Caki2 (cell line): ENCODE measurements around the gene SETDB2. TPM values are rescaled to one million over a fixed set of nuclear protein-coding genes. Genes with fewer than 3 reads are reported as not detected.
"Not testable (repeated sequence)": the region's sequence is repeated elsewhere in the genome, so short reads cannot be mapped to it uniquely, and the experiment has no call there.

ENCODE experiments used
- DNase-seq: peaks from one replicate; pipeline ENCODE4 v3.0.0-alpha.2; 2015; ENCODE audit warnings: low read depth
- in situ Hi-C: cut with HindIII; loops from 2 replicates; pipeline ENCODE4 v1.10.0; 2016; ENCODE audit warnings: low sequenced_read_pairs, low pct_unique_long_range_greater_than_20kb, mixed read lengths
- total RNA-seq: library from RNA; depleted of rRNA; stranded (reverse); fragments of >200 nt; shearing (Covaris generic); gene quantifications from 2 replicates; pipeline ENCODE4 v1.2.3, GENCODE V29; 2014; ENCODE audit warnings: low replicate concordance

Gene SETDB2
- total RNA-seq, 1 experiment from 2014 or later, result 2.1 TPM

DNA sequence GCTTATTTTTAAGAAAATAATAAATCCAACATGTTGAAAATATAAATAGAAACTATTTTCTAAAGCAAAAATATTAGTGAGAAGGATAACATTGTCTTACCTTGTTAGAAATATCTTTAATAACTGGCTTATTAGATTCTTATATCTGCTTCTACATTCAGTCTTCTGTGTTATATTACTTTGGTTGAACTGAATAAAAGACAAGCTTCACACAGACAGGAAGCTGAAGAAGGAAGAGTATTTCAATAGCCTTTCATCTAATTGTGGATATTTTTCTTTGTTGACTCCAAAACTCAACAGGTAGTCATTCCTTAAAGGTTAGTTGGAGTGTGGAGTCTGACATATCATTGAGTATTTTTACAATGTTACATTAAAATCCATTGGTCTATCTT, 10.9 kb downstream of the SETDB2 start:
- DNase-seq, result no peak
- in situ Hi-C loops, result no loop called here

DNA sequence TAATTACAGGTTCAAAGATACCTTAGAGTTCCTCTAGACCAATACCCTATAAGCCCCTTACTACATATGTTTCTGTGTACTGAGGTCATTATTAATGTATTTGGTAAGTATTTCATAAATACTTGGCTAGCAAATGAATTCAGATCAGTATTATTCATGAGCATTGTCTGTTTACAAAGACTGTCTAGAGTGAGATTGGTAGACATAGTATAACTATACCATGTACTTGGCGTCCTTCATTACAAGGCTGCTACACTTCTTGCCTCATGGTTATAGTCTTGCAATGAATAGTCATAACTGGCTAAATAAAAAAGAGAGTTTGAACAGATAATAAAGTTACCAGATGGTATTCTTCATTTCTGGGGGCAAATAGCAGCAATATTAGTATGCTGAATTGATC, 12.1 kb downstream of the SETDB2 start:
- no peak for DNase-seq
- in situ Hi-C loops, result no loop called here

DNA sequence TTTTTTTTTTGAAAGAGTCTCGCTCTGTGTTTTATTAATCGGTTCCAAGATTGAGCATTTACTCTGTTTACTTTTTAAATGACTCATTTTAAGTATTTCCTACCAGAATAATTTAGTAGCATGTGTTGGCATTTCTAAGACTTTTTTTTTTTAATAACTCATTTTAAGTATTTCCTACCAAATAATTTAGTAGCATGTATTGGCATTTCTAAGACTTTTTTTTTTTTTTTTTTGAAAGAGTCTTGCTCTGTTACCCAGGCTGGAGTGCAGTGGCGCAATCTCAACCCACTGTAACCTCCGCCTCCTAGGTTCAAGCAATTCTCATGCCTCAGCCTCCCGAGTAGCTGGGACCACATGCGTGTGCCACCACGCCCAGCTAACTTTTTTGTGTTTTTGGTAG, 13.1 kb downstream of the SETDB2 start:
- in situ Hi-C loops, result no loop called here
- no peak for DNase-seq

DNA sequence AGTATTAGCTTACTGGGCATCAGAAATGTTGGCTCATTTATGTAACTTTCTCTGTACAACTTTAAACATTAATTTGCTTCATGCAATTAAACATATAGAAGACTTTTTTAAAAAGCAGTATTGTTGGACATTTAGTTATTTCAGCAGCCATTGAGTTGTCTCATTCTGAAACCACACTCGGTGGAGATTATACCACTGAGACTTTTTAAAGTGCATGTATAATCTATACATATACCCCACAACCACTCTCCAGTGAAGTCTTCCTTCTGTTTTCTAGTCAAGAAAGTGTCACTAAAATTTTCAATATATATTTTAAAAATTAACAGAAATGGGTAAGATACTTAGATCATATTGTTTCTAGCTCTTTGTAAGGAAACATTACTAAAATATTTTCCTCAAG, 15.5 kb downstream of the SETDB2 start:
- in situ Hi-C loops, result no loop called here
- no peak for DNase-seq

DNA sequence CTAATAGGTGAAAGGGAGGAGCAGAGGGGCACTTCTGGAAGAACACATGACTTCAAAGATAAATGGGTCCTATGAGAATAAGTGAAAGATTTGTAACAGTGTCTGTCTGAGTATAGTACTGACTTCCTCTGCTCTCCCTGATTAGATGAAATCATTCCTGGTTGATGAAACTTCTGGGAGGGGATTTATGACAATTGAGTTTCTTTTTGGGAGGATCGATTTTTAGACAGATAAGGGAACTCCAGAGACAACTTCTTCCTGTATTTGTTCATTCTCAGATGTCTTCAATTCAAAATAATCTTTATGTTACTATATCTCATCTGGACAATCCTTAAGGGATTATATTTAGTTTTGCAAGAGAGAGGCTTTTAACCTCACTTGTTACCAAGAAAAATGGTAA, 20.0 kb downstream of the SETDB2 start:
- no peak for DNase-seq
- in situ Hi-C loops, result no loop called here

DNA sequence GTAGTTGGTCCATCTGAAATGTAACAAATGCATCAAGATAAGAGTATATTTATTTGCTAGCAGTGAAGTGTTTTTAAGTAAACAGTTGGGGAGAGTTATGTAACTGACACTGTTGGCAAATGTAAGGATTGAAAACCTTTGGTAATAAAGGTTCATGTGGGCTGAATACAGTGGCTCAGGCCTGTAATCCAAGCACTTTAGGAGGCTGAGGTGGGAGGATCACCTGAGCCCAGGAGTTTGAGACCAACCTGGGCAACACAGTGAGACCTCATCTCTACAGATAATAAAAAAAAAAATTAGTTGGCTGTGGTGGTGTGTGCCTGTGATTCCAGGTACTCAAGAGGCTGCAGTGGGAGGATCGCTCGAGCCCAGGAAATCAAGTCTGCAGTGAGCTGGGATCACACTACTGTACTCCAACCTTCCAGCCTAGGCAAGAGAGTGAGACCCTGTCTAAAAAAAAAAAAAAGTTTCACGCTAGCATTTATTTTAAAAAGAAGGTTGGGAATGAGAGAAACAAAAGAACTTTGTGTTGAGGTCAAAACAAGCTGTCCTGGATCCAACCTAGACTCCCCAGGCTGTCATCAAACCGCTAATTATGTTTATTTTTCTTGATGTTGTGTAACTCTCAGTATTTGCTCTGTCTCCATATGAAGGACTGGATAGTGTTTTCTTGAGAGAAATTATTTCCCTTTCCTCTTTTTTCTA, 20.7 kb downstream of the SETDB2 start:
- no peak for DNase-seq
- in situ Hi-C loops, result no loop called here

DNA sequence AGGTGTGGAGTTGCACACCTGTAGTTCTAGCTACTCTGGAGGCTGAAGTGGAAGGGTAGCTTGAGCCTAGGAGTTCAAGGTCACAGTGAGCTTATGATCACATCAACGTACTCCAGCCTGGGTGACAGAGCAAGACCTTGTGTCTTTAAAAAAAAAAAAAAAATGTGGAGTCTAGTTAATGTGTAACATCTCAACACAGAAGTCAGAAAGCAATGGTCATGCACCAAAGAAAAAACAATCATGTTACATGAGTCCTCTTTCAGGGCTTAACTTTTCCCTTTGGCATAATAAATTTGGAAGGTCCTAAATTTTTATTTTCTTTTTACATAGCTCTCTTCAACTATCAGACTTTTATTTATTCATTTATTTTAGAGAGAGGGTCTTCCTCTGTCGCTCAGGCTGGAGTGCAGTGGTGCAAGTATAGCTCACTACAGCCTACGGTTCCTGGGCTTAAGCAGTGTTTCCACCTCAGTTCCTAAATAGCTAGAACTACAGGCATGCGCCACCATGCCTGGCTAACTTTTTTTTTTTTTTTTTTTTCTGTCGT, 22.3 kb downstream of the SETDB2 start:
- DNase-seq, result peak; percentile 10

DNA sequence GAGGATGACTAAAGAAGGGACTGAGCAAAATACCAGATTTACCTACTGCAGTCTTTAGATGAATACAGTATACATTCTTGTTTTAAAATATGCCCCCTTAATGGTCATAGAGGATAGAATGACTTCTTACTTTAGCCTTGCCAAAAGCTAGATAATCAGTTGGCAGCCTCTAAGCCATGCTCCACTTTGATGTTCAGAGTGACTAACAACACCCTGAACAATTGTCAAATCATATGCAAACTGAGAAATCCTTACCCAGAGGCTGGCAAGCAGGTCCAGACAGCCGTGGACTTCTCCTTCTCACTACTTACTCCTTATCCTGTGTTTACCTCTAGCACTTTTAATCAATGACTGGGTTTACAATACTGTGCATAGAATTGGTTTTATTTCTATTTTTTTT, 28.1 kb downstream of the SETDB2 start:
- in situ Hi-C loops, result no loop called here

More for the DNA sequence above, 22.3 kb downstream of the SETDB2 start:
- in situ Hi-C loops, result no loop called here

DNA sequence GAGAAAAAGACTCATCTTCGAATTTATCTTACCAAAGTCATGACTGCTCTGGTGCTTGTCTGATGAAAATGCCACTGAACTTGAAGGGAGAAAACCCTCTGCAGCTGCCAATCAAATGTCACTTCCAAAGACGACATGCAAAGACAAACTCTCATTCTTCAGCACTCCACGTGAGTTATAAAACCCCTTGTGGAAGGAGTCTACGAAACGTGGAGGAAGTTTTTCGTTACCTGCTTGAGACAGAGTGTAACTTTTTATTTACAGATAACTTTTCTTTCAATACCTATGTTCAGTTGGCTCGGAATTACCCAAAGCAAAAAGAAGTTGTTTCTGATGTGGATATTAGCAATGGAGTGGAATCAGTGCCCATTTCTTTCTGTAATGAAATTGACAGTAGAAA, 32.5 kb downstream of the SETDB2 start:
- in situ Hi-C loops, result no loop called here
- DNase-seq, result no peak

More for the DNA sequence above, 28.1 kb downstream of the SETDB2 start:
- DNase-seq, result no peak

DNA sequence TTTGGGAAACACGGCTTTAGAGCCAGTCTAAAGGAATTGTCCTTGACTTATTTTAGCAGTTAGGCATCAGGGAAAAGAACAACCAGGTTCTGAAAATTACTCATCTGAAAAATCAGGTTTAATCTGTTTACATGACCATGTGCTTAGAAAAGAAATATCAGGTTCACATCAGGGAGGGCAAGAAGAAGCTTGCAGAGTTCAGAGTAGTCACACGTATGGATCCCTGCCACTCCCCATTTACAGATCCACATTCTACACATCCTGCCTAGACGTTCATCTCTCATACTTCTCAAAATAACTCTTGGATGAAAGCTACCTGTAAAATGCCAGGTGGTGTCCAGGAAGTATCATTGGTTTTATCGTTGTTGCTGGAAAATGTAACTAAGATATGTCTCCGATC, 37.7 kb downstream of the SETDB2 start:
- no peak for DNase-seq
- in situ Hi-C loops, result no loop called here

DNA sequence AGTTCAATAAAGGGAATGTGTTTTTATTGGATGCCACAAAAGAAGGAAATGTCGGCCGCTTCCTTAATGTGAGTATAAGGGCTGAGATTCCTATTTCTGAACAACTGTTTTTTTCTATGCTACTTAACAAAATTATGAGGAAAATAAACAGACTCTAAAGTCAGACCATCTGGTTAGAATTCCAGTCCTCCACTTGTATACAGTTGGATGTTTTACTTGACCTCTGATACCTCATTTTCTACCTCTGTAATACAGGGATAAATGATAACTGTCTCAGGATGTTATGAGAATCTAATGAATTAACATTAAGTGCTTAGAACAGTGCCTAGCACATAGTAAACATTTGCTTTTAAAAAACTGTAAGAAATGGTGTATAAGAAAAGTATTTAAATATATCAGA, 44.5 kb downstream of the SETDB2 start:
- in situ Hi-C loops, result no loop called here

DNA sequence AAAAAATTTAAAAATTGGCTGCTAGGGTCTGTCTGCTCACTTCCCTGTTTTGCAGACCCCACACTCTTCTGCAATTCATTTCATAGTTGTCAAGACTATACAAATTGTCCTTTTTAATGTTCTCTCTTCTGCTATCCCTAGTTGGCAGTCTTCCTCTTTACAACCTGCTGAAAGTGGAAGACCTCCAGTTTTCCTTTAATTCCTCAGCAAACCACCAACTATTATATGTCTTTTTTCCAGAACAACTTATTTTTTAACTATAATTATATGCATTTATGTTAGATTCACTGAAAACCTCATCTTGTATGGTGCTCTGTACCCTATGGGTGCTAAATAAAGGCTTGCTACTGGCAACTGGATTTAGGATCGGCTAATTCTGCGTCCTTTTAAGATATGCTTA, 50.6 kb downstream of the SETDB2 start:
- in situ Hi-C loops, result no loop called here

More for the DNA sequence above, 44.5 kb downstream of the SETDB2 start:
- DNase-seq, result no peak

DNA sequence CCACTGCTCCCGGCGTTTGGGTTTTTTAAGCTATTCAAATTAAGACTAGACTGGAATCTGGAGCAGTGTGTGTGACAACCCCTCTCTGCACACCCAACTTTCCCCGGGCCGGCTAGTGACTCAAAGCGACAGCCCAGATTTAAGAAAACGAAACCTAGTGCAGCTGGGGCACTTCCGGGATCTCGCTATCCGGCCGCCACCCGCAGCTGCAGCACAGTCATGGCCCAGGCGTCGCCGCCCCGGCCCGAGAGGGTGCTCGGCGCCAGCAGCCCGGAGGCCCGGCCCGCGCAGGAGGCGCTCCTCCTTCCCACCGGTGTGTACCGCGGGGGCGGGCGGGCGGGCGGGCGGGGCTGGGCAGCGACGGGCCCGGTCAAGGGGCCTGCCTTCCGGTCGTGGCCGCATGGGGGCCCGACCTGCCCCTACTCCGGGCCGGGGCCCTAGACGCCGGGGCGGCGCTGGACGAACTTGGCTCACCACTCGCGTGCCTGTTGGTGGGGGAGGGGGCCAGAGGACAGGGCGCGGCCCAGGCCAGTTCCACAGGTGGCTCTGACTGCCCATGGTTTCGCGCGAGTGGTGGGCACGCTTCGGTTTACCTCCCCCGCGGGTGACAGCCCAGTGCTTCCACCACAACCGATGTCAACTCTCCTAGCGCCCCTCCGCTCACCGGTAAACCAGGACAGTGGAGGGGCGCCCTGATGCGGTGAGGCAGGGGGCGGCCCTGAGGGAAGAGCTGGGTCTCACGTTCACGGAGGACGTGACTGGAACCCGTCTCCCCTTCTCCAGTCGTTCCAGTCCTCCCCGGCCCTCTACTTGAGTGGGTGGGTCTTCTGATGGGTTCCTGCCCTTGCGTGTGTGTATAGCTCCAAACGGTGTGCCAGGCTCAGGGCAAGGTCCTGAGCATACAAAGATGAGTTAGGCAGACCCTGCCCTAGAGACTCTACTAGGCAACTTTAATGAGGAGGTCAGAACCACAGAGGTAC, 52.0 kb downstream of the SETDB2 start, which contains the start of gene PHF11:
Gene PHF11, plus strand, starts transcription at position 171 of the 980 bp plus-strand sequence. Its CDS starts 49 bp downstream, at position 220.
- DNase-seq, result peak; percentile 57
- in situ Hi-C loops, result no loop called here

More for the DNA sequence above, 50.6 kb downstream of the SETDB2 start:
- DNase-seq, result peak; percentile 2

DNA sequence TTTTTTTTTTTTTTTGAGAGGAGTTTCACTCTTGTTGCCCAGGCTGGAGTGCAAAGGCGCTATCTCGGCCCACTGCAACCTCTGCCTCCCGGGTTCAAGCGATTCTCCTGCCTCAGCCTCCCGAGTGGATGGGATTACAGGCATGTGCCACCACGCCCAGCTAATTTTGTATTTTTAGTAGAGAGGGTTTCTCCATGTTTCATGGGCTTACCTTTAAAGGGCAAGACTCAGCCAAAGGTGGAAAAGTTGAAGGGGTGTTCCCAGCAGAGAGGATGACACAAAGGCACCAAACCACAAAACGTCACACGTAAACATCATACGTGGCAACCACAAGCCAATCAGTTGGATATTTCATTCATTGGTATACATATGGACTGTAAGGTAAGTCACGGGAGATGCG, 52.8 kb downstream of the SETDB2 start:
- DNase-seq, in situ Hi-C loops: not testable (repeated sequence)

DNA sequence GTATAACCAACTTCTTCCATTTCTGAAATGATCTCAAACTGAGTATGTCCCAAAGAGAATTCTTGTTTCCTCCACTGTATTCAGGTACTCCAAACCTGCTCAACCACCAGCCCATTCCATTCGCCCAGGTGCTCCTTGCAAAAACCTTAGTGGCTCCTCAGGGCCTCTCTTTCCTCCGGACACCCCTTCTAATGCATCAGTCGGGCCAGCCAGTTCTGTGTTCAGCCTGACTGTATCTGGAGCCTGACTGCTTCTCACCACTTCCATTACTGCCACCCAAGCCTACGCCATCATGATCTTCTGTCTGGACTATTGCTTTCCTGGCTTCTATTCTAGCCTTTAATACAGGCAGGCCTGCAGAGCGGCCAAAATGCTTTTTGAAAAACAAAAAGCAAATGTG, 53.2 kb downstream of the SETDB2 start:
- in situ Hi-C loops, result no loop called here
- DNase-seq, result no peak

DNA sequence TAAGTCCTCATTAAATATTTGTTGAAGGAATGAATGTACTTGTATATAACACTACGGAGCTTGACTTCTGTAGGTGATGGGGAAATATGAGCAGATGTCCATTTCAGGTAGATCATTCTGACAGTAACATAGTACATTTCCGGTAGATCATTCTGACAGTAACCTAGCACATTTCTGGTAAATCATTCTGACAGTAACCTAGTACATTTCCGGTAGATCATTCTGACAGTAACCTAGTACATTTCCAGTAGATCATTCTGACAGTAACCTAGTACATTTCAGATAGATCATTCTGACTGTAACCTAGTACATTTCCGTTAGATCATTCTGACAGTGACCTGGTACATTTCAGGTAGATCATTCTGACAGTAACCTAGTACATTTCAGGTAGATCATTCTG, 54.1 kb downstream of the SETDB2 start:
- no peak for DNase-seq
- in situ Hi-C loops, result no loop called here

DNA sequence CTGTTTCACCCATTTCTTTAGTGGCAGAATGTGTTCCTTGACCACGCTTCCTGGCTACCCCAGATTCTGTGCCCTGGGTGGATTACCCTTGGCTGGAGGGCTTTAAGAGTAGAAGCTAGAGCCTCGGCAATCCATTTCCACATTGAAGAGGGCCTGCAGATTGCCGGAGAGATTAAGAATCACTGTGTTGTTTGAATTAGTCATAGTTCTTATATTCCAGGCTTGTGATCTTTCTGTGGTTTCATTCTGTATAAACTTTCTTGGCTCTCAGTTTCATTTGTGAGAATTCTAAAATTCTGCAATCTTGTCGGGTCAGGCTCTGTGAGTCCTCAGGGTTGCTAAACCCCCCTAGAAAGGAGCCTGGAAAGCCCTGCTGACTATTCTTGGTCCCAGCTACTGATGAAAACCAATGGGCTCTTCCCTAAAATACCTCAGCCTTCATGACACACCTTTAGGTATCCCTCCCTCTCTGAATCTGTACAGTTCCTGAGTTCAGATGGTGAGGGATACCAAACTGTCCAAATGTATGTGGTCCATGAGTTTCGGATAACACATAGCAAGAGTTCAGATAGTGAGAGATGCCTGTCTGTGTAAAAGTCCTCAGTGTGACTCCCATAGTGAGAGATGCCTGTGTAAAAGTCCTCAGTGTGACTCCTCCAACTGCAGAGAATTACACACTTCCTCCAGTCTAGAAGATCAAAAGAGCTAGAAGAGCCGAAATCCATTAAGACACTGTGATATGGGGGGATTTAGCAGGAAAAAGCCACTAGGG, 56.0 kb downstream of the SETDB2 start:
- in situ Hi-C loops, result no loop called here
- no peak for DNase-seq

DNA sequence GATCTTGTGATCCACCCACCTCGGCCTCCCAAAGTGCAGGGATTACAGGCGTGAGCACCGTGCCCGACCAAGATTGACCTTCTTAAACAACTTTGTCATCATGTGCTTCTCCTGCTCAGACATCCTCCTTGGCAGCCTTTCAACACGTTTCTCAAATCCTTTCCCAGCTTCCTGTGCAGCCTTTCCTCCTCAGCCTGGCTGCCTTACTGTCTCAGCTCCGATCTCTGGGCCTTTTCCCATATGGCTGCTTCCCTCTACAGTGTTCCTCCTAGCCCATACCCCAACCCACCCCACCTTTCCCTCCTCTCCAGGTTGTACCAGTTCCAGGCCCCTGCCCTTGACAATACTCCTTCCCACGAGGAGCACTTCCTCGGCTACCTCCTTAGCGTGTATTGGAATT, 58.9 kb downstream of the SETDB2 start:
- in situ Hi-C loops, result no loop called here

More for the DNA sequence above, 58.9 kb downstream of the SETDB2 start:
- no peak for DNase-seq
